Stomach (tissue), 9 donors: ENCODE data around the gene TBL2. TPM values are rescaled to one million over a fixed set of nuclear protein-coding genes. Genes with fewer than 3 reads are reported as not detected.
"Not testable (repeated sequence)": the region's sequence is repeated elsewhere in the genome, so short reads cannot be mapped to it uniquely, and the experiment has no call there.

Experiments
- DNase-seq, 2 donors: peaks; one replicate each; pipeline versions ENCODE4 v3.0.0 to v3.0.0-alpha.2; 2013 to 2019
- H3K27ac ChIP-seq, 5 donors: fragments of 200-600 bp in 4 of 5; sonication (generic) in 4 of 5; one replicate each; pipeline ENCODE4 v1.5.1; 2013 to 2019; ENCODE audit warnings: mild to moderate bottlenecking in 1 of 5, moderate library complexity in 1 of 5
- H3K27me3 ChIP-seq, 3 donors: fragments of 200-600 bp; sonication (generic); one replicate each; pipeline ENCODE4 v1.5.1; 2017 to 2019; ENCODE audit warnings: mixed run types in 1 of 3
- H3K36me3 ChIP-seq, 4 donors: fragments of 200-600 bp; sonication (generic); 1 replicate in 3 of 4; 2 replicates in 1 of 4; pipeline ENCODE4 v1.5.1; 2016 to 2019
- H3K4me1 ChIP-seq, 4 donors: fragments of 200-600 bp; sonication (generic); one replicate each; pipeline ENCODE4 v1.5.1; 2016 to 2019
- H3K4me3 ChIP-seq, 4 donors: fragments of 200-600 bp; sonication (generic) in 3 of 4; one replicate each; pipeline ENCODE4 v1.5.1; 2016 to 2019; ENCODE audit warnings: mild to moderate bottlenecking in 1 of 4
- H3K9me3 ChIP-seq, 4 donors: fragments of 200-600 bp; sonication (generic); one replicate each; pipeline ENCODE4 v1.5.1; 2016 to 2019
- EP300 ChIP-seq: sonication (generic); formaldehyde crosslinking; IDR thresholded peaks from one replicate; pipeline ENCODE4 v1.6.1; 2017; ENCODE audit warnings: antibody characterized with exemption
- POLR2A ChIP-seq, 4 donors: fragments of 450-650 bp; IDR thresholded peaks; one replicate each; pipeline ENCODE4 v1.6.1; 2016; ENCODE audit warnings: antibody characterized with exemption in 4 of 4, control low read depth in 2 of 4, mild to moderate bottlenecking in 1 of 4, moderate library complexity in 1 of 4
- POLR2AphosphoS5 ChIP-seq, 3 donors: sonication (generic); formaldehyde crosslinking; IDR thresholded peaks; one replicate each; pipeline ENCODE4 v1.6.1; 2016; ENCODE audit warnings: antibody characterized with exemption in 3 of 3
- WGBS, 5 donors: extraction: QIAGEN DNeasy Blood & Tissue Kit in 3 of 5; methylation state at CpG; one replicate each; pipeline versions ENCODE4 v1.1.5 to v1.1.7; 2013 to 2018; 5-methylcytosine and 5-hydroxymethylcytosine counted together
- intact Hi-C: fragments of 100-400 bp; cut with DNase I; formaldehyde crosslinking; loops from one replicate; pipeline ENCODE4 v1.15.1; 2023; ENCODE audit warnings: low total_unique reads
- polyA plus RNA-seq, 3 donors: library from polyadenylated mRNA; stranded (reverse); fragments of 200-250 nt; gene quantifications; one replicate each; pipeline ENCODE4 v1.2.3, GENCODE V29; 2013
- total RNA-seq, 5 donors: library from RNA; depleted of rRNA; stranded (reverse); fragments of >200 nt; gene quantifications; one replicate each; pipeline versions ENCODE4 v1.1.0 to v1.2.3, GENCODE V29; 2014 to 2016
- TF ChIP-seq, protein P1 (sequence below), 7 experiments: fragments of 450-650 bp in 4 of 7; fragments of 200-600 bp in 3 of 7; sonication (generic) in 3 of 7; IDR thresholded peaks; one replicate each; pipeline ENCODE4 v1.5.1; 2016 to 2019; ENCODE audit warnings: antibody characterized with exemption in 7 of 7, control low read depth in 2 of 7, mild to moderate bottlenecking in 1 of 7
- donor health status: healthy with polysubstance abuse.
- donor health status: Bipolar disorder and iron deficiency.
- donor health status: healthy.

Gene TBL2
- total and polyA plus RNA-seq, 8 donors, result 1.2 to 176 (median 21.7) TPM

DNA sequence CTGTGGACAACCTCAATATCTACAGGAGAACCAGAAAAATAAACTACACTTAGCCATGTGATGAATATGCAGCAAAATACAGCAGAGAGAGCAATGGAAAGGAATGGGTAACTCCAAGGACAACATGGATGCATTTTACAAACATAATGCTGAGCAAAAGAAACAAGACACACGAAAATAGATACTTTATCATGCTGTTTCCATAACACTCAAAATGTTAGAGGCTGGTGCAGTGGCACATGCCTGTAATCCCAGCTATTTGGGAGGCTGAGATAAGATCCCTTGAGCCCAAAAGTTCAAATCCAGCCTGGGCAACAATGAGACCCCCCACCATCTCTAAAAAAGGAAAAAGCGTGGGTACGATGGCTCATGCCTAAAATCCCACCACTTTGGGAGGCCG is 29.2 kb downstream of the TBL2 start:
- peaks cover 0 to 48% (median 17%) of the 10 kb centered on the region in 4 donors for H3K4me1 ChIP-seq
- intact Hi-C loops, result no loop called here
- no peak overlapping the region for H3K27ac ChIP-seq
- no peak for DNase-seq
- peaks cover 28 to 96% (median 84%) of the 10 kb centered on the region in 4 donors for H3K36me3 ChIP-seq
- no peak for TF ChIP-seq POLR2AphosphoS5 (IDR thresholded peaks at IDR 0.05)
- TF ChIP-seq POLR2A (IDR thresholded peaks at IDR 0.05), result no peak
- no peaks in the 10 kb centered on the region for H3K9me3 ChIP-seq
- no peaks in the 10 kb centered on the region for H3K27me3 ChIP-seq
- WGBS, 5 donors, result 79 to 92% (median 81%) methylated on average over 4 of the region's 4 CpGs
- H3K4me3 ChIP-seq, result no peak overlapping the region

DNA sequence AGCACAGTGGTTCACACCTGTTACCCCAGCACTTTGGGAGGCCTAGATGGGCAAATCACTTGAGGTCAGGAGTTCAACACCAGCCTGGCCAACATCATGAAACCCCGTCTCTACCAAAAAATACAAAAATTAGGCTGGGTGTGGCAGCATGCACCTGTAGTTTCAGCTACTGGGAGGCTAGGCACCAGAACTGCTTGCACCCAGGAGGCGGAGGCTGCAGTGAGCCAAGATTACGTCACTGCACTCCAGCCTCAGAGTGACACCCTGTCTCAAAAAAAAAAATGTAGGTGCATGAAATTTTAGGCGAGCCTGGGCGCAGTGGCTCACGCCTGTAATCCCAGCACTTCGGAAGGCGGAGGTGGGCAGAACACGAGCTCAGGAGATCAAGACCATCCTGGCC is 30.5 kb downstream of the TBL2 start:
- Histone ChIP-seq H3K36me3 (peaks cover 36 to 96% (median 82%) of the 10 kb centered on the region in 4 donors), H3K9me3 (no peaks in the 10 kb centered on the region), H3K27me3 (no peaks in the 10 kb centered on the region), H3K27ac (no peak overlapping the region), H3K4me3 (no peak overlapping the region), H3K4me1 (peaks cover 0 to 39% (median 11%) of the 10 kb centered on the region in 4 donors)
- 85 to 97% (median 93%) methylated on average over 9 of the region's 9 CpGs for WGBS, 5 donors
- intact Hi-C loops, result no loop called here
- TF ChIP-seq POLR2A (IDR thresholded peaks at IDR 0.05) (no peak), EP300 (no peak), POLR2AphosphoS5 (IDR thresholded peaks at IDR 0.05) (no peak)
- TF ChIP-seq, protein P1, sequence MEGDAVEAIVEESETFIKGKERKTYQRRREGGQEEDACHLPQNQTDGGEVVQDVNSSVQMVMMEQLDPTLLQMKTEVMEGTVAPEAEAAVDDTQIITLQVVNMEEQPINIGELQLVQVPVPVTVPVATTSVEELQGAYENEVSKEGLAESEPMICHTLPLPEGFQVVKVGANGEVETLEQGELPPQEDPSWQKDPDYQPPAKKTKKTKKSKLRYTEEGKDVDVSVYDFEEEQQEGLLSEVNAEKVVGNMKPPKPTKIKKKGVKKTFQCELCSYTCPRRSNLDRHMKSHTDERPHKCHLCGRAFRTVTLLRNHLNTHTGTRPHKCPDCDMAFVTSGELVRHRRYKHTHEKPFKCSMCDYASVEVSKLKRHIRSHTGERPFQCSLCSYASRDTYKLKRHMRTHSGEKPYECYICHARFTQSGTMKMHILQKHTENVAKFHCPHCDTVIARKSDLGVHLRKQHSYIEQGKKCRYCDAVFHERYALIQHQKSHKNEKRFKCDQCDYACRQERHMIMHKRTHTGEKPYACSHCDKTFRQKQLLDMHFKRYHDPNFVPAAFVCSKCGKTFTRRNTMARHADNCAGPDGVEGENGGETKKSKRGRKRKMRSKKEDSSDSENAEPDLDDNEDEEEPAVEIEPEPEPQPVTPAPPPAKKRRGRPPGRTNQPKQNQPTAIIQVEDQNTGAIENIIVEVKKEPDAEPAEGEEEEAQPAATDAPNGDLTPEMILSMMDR (IDR thresholded peaks at IDR 0.05), result no peak
- no peak for DNase-seq

GRCh38 chr7:73544678-73545077 is 33.7 kb downstream of the TBL2 start:
- Histone ChIP-seq H3K27ac (no peak overlapping the region), H3K36me3 (peaks cover 39 to 96% (median 83%) of the 10 kb centered on the region in 4 donors)

GRCh38 chr7:73541722-73542121 is 36.7 kb downstream of the TBL2 start:
- H3K9me3 ChIP-seq, result no peaks in the 10 kb centered on the region
- no peak for DNase-seq
- TF ChIP-seq POLR2A (IDR thresholded peaks at IDR 0.05) (no peak), EP300 (no peak), POLR2AphosphoS5 (IDR thresholded peaks at IDR 0.05) (no peak)
- TF ChIP-seq, protein P1 (IDR thresholded peaks at IDR 0.05), result no peak
- no peak overlapping the region for H3K27ac ChIP-seq
- 95 to 99% (median 96%) methylated on average over 8 to 10 of the region's 10 CpGs for WGBS, 5 donors
- H3K27me3 ChIP-seq, result no peaks in the 10 kb centered on the region
- no peak overlapping the region for H3K4me3 ChIP-seq
- H3K36me3 ChIP-seq, result peaks cover 64 to 96% (median 84%) of the 10 kb centered on the region in 4 donors
- intact Hi-C loops, result no loop called here
- peaks cover 0 to 13% (median 3%) of the 10 kb centered on the region in 4 donors for H3K4me1 ChIP-seq

More at GRCh38 chr7:73544678-73545077, 33.7 kb downstream of the TBL2 start:
- Histone ChIP-seq H3K4me3 (no peak overlapping the region), H3K9me3 (no peaks in the 10 kb centered on the region), H3K27me3 (no peaks in the 10 kb centered on the region), H3K4me1 (peaks cover 0 to 33% (median 9%) of the 10 kb centered on the region in 4 donors)
- no peak for DNase-seq
- 92 to 98% (median 98%) methylated on average over 2 of the region's 2 CpGs for WGBS, 5 donors
- intact Hi-C loops, result no loop called here
- no peak for TF ChIP-seq EP300
- no peak for TF ChIP-seq POLR2AphosphoS5 (IDR thresholded peaks at IDR 0.05)
- TF ChIP-seq POLR2A (IDR thresholded peaks at IDR 0.05), result no peak
- TF ChIP-seq, protein P1 (IDR thresholded peaks at IDR 0.05), result no peak

- Histone ChIP-seq H3K4me1 (no peaks in the 10 kb centered on the region), H3K27ac (no peak overlapping the region), H3K36me3 (peaks cover 73 to 100% (median 94%) of the 10 kb centered on the region in 4 donors), H3K4me3 (no peak overlapping the region), H3K9me3 (no peaks in the 10 kb centered on the region), H3K27me3 (no peaks in the 10 kb centered on the region)
- no peak for TF ChIP-seq POLR2A (IDR thresholded peaks at IDR 0.05)
- no peak for TF ChIP-seq EP300
- no peak for TF ChIP-seq POLR2AphosphoS5 (IDR thresholded peaks at IDR 0.05)
- TF ChIP-seq, protein P1 (IDR thresholded peaks at IDR 0.05), result no peak
- 93 to 97% (median 95%) methylated on average over 13 of the region's 13 CpGs for WGBS, 5 donors
- DNase-seq, result no peak
- intact Hi-C loops, result no loop called here
Measured at GRCh38 chr7:73539709-73540108, 38.7 kb downstream of the TBL2 start.

DNA sequence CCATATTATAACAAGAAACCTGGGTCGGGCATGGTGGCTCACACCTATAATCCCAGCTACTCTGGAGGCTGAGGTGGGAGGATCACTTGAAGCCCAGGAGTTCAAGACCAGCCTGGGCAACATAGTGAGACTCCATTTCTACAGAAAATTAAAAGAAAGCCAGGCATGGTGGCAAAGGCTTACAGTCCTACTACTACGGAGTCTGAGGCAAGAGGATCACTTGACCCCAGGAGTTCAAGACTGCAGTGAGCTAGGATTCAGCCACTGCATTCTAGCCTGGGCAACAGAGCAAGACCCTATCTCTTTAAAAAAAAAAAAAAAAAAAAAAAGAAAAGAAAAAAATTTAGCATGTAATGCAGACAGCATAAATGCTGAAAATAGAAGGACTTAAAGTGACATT is 39.9 kb downstream of the TBL2 start:
- H3K4me3 ChIP-seq, H3K27me3 ChIP-seq, H3K4me1 ChIP-seq, H3K9me3 ChIP-seq, H3K27ac ChIP-seq, DNase-seq, intact Hi-C loops: not testable (repeated sequence)
- 95 to 100% (median 96%) methylated on average over 2 of the region's 2 CpGs for WGBS, 5 donors
- H3K36me3 ChIP-seq, result peaks cover 71 to 100% (median 99%) of the 10 kb centered on the region in 4 donors
